Measurements from ENCODE around the gene UCHL5.
"Not testable (repeated sequence)": the region's sequence is repeated elsewhere in the genome, so short reads cannot be mapped to it uniquely, and the experiment has no call there.

UCHL5 gene

DNA sequence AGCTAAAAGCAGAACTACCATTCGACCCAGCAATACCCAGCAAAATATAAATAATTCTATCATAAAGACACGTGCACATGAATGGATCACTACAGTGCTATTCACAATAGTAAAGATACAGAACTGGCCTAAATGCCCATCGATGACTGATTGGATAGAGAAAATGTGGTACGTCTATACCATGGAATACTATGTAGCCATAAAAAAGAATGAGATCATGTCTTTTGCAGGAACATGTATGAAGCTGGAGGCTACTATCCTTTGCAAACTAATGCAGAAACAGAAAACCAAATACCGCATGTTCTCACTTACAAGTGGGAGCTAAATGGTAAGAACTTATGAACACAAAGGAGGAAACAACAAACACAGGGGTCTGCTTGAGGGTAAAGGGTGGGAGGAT, 53.4 kb downstream of the UCHL5 start:
- no peak for DNase-seq

DNA sequence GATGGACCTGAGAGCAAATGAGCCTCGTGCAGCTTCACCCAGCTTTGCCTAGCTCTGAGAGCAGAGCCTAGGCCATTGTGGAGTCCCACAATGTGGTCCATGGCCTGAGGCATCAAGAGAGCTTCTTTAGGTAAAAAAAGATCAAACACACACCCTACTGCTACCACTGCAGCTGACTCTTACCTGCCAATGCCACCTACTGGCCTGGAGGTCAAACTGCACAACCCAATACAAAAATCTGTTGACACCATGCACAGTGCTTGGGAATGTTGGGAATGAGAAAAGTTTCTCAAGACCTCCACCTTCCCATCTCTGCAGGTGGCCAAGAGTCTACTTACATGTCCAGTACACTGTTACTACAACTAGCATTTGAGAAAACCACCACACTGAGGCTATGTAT, 60.6 kb downstream of the UCHL5 start:
- DNase-seq: no peak

DNA sequence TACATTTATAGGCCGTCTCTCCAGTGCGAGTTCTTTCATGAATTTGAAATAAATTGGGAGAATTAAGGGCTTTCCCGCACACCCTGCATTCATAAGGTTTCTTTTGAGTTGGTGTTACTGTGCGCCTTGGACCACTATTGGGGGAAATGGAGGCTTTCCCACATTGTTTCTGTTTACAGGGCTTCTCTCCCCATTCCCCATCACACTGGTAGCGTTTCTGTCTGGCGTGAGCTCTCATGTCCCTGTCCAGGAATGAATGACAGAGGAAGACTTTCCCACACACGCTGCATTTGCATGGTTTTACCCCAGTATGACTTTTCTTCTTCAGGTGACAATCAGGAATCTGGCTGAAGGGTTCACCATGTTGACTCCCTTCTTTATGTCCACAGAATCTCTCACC, 65.0 kb downstream of the UCHL5 start:
- DNase-seq: no peak

DNA sequence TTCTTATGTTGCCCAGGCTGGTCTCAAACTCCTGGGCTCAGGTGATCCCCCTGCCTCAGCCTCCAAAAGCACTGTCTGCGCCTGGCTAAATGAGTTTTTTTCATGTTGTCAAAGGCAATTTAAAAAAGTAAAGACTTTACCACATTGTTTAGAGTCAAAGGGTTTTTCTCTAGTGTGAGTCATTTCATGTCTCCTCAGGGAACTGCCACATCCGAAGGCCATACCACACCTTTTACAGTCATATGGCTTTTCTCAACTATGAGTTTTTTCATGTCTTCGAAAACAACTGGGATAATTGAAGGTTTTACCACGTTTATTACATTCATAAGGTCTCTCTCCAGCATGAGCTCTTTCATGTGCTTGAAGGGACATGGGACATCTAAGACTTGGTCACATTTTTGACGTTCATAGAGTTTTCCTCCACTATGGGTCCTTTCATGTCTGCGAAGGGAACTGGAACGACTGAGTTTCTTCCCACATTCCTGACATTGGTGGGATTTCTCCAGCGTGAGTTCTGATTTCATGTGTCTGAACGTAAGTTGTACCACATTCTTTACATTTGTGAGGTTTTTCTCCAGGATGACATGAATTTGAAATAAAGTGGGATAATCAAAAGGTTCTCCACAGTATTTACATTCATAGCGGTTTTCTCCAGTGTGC, 65.6 kb downstream of the UCHL5 start:
- no peak for DNase-seq

DNA sequence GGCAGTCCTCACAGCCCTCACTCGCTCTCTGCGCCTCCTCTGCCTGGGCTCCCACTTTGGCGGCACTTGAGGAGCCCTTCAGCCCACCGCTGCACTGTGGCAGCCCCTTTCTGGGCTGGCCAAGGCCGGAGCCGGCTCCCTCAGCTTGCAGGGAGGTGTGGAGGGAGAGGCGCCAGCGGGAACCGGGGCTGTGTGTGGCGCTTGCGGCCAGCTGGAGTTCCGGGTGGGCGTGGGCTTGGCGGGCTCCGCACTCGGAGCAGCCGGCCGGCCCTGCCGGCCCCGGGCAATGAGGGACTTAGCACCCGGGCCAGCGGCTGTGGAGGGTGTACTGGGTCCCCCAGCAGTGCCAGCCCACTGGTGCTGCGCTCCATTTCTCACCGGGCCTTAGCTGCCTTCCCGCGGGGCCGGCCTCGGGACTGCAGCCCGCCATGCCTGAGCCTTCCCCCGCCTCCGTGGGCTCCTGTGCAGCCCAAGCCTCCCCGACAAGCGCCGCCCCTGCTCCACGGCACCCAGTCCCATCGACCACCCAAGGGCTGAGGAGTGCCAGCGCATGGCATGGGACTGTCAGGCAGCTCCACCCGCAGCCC, 72.3 kb downstream of the UCHL5 start:
- DNase-seq: not testable (repeated sequence)

DNA sequence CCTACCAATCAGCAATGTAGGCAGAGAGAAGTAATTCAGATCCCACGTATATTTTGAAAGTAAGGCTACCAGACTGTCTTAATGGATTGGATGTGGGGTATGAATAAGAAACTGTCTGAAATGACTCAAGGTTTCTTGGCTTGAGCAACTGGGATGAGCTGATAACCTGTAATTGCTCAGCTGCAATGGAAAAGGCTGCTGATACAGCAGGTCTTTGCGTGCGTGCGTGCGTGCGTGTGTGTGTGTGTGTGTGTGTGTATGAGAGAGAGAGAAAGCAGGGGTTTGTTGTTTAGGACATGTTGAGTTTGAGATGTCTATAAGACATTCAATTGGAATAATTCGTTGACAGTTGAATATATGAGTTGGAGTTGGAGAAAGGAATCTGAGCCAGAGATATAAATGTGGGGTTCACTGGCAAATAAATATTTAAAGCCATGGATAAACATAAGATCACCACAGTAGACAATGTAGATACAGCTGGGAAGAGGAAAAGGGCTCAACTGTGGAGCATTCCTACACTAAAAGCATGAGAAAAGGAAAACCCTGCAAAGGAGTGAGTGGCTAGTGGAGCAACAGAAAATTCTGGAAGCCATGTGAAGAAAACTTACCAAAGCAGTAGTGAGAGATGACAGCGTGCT, 72.9 kb downstream of the UCHL5 start:
- DNase-seq: no peak

DNA sequence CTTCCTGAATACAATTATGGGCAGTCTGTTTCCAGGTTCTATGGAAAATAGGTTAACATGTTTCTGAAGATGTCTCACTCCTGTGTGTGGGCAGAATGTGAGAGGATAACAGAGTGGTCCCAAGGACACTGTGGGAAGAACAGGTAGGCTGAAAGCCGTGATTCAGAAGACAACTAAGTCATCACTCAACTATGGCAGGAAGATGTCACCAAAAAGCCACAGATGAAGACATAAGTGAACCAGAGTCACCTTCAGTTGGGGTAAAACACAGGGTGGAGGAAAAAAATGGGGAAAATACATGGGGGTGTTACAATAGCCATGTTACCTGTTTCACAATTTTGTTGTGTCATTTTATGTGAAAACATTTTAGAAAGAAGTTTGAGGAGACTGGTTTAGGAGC, 75.1 kb downstream of the UCHL5 start:
- DNase-seq: no peak

DNA sequence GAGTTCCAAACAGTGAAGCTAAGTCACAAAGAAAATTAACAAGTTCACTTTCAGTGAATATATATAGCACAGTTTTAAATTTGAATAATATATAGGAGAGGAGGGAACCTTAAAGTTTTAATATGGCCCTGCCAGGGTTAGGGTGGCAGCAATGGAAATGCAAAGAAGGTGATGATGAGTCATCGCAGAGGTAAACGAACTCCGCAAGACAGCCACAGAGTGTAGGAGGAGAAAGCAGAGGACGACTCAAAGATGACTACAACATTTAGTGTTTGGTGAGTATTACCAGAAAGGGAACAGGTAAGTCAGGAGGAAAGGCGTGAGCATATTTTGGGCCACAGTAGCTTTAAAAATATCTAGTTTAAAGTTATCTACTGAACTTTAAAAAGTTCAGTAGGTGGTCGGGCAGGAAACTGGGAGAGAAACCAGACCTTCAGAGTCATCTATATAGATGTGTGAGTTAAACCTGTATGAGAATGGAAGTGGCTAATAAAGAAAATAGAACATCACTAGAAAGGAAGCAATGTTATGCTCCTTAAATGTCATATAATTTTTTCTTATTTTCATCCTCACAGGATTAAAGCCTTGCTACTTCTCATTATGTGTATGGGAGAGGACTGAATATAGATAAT, 75.7 kb downstream of the UCHL5 start:
- DNase-seq: no peak

DNA sequence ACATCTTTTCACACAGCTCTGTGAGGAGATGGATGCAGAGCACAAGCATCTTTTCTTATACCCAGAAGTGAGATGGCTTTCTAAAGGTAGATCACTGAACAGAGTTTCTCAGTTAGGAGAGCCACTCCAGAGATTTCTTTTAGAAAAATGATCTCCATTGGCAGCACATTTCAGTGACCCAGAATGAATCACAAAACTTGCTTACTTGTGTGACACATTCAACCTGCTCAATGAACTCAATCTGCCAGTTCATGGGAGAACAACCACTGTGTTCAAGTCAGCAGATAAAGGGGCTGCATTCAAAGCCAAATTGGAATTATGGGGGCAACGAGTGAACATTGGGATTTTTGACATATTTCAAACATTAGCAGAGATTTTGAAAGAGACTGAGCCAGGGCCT, 78.3 kb downstream of the UCHL5 start:
- no peak for DNase-seq

DNA sequence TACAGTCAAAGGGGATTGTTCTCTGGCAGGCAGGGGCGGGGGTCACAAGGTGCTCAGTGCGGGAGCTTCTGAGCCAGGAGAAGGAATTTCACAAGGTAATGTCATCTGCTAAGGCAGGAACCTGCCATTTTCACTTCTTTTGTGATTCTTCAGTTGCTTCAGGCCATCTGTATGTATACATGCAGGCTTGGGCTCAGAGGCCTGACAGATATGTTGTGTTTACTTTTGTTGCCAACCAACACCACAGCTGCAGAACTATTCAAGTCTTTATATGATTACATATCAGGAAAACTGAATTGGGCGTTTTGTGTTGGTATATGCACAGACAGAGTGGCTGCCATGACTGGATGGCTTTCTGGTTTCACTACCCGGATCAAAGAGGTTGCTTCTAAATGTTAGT, 78.8 kb downstream of the UCHL5 start:
- not testable (repeated sequence) for DNase-seq

DNA sequence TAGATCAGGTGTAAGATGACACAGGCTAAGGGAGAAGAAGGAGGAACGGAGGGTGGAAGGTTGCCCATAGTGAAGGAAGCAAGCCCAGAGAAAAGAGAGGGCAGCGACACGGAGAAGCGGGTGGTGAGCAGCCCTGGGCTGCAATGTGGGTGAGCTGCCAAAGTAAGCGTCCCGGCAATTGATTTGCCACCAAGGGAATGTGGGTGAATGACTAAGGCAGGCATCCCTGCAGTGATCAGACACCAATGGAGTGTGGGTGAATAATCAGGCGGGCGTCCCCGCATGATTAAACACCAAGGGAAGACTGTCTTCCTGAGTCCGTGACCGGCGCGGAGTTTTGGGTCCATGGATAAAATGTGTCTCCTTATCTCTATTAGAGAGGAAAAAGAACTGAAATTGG, 79.6 kb downstream of the UCHL5 start:
- no peak for DNase-seq

DNA sequence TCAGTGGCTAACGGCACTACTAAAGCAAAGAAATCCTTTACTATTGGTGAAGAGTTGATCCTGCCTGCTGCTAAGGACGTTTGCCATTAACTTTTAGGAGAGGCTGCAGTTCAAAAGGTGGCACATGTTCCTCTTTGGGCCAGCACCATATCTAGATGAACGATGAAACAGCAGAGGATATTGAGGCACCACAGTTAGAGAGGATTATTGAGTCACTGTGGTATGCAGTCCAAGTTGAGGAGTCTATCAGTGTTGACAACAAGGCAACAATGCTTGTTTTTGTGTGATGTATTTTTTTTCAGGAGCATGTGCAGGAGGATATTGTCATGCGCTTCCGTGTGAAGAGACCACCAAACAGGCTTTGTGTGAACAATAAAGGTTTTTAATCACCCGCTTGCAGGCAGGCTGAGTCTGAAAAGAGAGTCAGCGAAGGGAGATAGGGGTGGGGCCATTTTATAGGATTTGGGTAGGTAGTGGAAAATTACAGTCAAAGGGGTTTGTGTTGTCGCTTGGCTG, 80.9 kb downstream of the UCHL5 start:
- DNase-seq: no peak

DNA sequence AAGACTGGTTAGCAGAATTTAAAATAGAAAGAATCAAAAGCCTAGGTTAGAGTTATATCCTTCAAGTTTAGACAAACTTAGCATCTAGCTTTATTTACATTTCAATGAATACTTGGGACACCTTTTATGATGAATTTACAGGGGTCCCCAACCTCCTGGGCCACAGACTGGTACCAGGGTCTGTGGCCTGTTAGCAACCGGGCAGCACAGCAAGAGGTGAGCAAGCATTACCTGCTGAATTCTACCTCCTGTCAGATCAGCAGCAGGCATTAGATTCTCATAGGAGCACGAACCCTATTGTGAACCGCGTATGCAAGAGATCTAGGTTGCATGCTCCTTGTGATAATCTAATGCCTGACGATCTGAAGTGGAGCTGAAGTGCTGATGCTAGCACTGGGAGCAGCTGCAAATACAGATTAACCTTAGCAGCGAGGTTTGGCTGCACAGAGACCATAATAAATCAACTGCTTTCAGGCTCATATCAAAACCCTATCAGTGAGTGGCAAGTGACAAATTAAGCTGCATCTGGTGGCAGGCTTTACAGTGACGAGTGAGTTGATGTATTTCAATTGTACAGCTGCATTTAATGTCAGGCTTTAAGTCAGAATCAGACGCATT, 82.0 kb downstream of the UCHL5 start:
- no peak for DNase-seq

DNA sequence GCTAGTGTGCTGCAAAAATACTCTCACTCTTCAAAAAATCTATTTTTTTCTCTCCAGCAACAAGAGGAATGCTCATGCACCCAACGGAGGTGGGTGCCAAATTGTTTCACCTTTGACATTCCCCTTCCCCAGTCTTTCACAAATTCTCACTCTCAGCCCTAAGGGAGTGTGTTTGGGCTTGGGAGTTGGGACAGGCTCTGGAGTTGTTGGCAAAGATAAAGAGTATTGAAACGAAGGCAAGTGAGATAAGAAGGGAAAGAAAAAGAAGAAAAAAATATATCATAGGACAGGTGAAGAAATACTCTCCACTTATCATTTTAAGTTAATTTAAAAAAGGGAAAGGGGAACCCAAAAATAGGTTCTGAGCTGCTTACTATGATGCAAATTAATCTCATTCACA, 82.6 kb downstream of the UCHL5 start:
- DNase-seq: no peak

DNA sequence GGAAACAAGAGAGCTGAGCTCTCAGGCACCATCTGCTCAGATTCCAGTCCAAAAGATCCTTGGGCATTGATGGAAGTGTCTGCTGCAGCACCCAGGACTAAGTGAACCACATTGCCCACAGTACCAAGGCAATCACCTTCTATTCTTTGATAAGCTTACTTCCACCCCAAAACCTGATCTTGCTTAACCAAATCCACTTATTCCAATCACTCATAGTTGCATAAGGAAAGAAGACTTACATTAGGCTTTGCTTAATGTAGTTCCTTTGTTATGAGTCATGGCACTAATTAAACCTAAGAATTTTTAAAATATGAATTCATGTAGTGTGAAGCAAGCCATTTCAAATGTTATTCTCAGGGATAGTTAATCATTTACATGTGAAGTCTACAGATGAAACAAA, 84.5 kb downstream of the UCHL5 start:
- no peak for DNase-seq

DNA sequence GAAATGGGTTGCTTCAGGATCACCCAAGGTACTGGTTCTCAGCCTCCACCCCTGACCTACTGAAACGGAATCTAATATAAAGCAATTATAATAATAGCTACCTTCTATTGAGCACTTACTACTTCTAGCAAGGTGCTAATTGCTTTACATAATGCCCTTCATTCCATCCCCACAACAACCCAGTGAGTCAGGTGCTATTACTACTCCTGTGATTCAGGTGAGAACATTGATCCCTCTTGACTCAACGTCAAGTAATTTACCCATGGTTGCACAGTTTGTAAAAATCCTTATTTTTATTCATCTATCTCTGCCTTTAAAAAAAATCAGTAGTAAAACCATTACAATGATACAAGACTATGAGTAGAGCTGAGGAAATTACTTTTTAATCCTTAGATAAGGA, 85.2 kb downstream of the UCHL5 start:
- no peak for DNase-seq

DNA sequence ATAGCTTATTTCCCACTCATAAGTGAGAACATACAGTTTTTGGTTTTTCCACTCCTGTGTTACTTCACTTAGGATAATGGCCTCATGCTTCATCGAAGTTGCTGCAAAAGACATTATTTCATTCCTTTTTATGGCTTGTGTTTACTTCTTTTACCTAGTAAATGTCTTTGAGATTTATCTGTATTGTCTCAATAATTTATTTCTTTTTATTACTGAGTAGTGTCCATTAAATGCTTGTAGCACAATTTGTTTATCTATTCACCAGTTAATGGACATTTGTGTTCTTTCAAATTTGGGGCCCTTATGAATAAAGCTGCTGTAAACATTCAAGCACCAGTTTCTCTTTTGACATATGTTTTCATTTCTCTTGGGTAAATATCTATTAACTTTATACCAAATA, 86.0 kb downstream of the UCHL5 start:
- DNase-seq: no peak

DNA sequence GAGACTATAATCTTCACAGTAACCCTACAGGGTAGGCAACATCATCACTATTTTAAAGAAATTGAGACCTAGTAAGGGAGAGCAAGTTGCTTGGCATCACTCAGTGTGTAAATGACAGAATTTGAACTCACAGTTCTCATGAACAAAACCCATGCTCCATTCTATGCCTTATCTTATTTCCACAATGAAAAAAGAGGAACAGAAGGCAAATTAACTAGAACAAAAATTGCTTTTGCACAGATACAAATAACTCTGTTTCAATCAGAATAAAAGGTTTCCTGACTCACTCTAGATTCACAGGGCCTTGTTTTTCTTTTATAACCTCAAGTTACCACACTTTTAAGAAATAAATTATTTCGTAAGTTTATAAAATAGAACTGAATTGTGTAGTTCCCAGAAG, 90.1 kb downstream of the UCHL5 start:
- no peak for DNase-seq

DNA sequence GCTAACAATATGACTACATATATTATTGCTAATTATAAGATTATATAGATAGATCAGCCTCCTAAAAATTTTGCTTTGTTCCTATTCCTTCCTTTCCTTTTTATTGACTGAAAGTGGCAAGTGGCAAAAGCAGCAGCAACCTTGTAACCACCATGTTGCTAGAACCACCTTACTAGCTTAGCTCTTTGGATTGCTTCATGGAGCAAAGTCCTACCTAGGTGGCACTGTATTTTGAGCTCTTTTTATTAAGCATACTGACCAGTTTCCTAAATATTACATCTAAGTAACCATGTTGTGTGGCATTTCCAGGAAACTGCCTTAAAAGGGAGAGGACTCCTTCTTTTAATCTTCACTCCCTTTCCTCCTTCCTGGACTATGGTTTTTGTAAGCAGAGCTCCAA, 90.8 kb downstream of the UCHL5 start:
- no peak for DNase-seq

DNA sequence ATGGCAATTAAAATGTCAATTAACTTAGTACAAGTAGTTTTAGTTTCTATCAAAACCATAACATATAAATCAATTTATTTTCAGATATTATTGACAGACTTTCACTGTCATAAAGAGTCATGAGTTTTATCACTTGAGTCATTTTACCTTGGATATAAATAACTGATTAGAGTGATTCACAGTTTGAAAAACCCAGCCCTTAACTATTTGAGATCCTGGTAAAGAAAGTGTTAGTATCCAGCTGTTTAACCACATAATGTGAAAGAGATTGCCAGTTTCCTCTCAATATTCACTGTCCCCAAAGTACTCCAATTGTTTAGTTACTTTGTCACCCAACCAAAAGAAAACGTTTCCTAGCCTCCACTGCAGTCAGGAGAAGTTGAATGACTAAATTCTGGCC, 91.3 kb downstream of the UCHL5 start:
- DNase-seq: no peak

DNA sequence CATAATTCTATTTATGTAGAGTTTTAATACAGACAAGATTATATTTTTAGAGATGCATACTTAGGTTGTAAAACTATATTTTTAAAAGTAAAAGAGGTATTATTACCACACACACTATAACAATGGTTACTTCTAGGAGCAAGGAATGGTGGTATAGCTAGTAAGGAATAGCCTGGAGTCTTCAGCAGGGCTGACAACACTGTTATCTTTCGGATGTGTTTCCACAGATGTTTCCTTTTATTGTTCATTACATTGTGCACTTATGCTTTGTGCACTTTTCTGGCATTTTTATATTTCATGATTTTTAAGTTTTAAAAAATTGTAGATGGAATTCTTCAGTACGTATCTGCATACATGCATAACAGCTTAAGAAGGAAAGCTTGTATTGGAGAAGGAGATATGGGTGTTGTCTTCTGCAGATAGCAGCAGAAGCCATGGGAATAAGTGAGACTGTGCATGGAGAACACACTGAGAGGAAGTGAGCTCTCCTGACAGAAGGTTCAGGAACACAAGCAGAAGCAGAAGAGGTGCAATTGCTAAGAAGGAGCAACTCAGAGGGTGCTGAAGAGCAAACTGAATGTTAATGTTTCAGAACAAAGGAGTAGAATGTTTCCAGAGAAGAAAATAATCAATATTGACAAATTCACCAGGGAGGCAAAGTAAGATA, 91.8 kb downstream of the UCHL5 start:
- no peak for DNase-seq

DNA sequence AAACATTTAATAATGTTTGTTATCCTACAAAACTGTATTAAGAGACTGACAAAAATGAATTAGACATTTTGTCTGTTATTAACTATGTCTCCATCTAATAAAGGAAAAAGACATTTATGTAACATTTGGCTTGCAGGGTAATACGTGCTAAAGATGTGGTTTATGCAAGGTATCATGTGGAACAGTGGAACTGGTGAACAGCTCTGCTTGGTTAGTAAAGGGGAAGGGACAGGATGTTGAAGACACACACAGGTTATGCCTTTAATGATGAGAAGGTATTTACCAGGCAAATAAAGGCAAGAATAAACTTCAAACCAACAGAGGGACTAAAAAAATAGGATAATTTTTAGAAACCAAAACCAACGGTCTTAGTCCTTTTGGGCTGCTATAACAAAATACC, 93.1 kb downstream of the UCHL5 start:
- DNase-seq: no peak

DNA sequence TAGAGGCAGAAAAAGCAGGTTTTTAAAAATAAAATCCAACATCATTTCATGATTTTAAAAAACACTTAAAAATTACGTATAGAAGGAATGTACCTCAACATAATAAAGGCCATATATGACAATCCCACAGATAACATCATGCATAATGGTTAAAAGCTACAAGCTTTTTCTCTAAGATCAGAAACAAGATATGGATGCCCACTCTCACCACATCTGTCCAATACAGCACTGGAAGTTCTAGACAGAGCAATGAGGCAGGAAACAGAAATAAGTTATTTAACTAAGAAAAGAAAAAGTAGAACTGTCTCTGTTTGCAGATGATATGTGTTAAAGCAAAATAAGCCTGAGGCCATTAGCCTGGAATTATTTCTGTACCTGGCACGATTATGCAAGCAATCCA, 96.3 kb downstream of the UCHL5 start:
- DNase-seq: no peak
